GM21529 (cell line): Measurements from ENCODE around the gene PGAP3.

Experiments used
- ATAC-seq: cut with Tn5 transposase; IDR thresholded peaks from one replicate; pipeline ENCODE4 v1.9.1; 2021; ENCODE audit not compliant: unreplicated experiment

The PGAP3 gene

DNA sequence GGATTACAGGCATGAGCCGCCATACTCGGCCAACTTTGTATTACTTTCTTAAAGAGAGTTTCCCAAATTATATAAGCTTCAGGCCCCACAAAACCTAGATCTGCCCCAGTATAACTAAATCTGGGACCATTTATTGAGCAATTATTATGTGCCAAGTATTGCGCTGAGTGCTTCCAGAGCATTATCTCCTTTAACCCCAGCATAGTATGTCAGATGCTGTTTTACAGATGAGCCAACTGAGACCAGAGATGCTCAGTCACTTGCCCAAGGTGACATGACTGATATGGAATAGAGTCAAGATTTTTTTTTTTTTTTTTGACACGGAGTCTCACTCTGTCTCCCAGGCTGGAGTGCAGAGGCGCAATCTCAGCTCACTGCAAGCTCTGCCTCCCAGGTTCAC is 10.1 kb upstream of the PGAP3 start:
- ATAC-seq: no peak

DNA sequence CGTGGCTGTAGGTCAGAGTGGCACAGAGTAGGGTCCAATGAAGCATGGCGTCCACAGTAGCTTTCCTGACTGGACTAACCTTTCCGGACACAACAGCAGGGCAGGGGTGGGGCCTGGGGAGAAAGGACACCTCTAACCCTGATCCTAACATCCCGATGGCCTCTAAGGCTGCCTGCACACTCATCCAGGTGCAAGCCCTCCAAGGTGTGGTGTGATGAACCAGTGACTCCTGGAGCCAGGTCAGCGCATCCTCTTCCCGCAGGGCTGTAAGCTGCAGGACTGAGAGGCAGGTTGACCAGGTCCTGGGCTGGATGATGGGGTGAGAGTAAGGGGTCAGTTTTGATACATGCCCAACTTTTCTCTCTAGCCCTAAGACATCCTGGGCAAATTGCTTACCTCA is 8.9 kb upstream of the PGAP3 start:
- ATAC-seq: no peak

DNA sequence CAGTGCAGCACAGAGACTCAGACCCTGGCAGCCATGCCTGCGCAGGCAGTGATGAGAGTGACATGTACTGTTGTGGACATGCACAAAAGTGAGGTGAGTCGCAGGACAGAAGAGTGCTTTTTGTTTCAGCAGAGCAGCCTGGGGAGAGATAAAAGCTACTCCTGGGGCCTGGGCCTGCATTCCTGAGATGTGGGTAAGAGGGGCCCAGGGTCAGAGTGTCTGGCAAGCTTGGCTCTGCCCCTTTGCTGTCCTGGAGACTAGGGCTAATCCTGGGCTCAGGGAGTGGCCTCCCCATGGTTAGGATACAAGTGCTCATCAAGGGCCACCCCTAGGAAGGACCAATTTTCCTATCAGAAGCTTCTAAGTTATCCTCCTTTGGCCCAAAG is 7.2 kb upstream of the PGAP3 start:
- no peak for ATAC-seq

DNA sequence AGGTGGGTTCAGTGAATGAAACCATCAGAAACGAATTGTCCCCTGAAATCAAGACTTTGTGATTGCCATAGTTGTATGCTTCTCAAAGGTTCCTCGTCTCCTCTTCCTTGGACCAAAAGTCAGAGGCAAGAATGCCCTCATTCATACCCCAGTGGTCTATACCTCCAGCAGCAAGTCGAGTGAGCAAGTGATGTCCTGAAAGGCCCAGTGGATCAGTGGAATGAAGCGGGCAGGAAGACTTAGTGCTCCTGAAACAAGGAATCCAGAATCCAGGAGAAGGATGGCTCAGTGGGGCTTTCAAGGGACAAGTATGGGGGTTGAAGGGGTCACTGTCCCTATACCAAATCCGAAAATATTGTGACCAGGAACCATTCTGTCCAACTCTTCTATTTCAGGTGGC is 6.7 kb upstream of the PGAP3 start:
- no peak for ATAC-seq

DNA sequence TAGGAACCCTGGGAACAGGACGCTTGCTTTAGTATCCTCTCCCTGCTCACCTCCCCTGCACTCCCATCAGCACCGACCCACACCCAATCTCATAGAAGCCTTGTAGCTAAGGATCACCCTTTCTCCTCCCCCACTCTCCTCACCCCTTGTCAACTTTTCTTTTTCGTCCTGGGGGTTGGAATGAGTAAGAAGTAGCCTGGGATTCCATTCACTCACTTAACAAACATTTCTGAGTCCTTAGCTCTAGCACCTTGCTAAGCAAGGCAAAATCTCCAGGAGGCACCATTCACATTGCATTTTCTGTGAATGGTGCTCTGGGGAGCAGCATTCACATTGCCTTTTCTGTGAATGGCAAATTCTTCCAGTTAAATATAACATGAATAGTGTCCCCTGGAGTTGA is 1.1 kb upstream of the PGAP3 start:
- ATAC-seq: no peak

DNA sequence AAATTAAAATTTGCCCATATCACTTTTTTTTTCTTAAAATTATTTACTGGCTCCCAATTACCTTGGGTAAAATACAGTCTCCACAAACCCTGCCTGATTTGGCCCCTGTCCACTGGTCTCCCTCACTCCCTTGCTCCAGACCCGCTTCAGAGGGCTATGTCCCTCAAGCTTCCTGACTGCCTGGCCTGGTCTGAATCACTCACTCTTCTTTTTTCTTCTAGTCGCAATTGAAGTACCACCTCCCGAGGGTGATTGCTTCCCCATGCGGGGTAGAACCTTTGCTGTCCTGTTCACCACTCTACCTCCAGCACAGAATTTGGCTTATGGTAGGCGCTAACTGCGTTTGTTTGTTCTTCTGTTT is 598 bp upstream of the PGAP3 start:
- no peak for ATAC-seq

DNA sequence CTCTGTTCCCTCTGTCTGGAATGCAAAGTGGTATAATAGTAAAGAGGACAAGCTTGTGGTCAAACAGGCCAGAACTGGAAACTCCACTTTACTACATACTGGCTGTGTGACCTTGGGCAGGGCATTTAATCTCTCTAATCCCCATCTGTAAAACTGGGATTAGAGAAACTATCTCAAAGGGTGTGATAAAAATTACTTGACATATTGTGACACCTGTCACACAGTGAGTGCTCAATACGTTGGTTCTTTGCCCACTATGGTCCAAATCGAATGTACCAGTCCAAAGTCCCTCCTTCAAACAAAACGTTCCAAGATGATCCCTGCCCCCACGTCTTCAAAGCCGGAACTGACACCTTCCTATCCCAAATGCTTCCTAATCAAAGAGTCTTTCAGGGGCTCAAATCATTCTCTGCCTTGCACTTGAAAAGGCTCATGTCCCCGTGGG is 734 bp downstream of the PGAP3 start:
- ATAC-seq: no peak

DNA sequence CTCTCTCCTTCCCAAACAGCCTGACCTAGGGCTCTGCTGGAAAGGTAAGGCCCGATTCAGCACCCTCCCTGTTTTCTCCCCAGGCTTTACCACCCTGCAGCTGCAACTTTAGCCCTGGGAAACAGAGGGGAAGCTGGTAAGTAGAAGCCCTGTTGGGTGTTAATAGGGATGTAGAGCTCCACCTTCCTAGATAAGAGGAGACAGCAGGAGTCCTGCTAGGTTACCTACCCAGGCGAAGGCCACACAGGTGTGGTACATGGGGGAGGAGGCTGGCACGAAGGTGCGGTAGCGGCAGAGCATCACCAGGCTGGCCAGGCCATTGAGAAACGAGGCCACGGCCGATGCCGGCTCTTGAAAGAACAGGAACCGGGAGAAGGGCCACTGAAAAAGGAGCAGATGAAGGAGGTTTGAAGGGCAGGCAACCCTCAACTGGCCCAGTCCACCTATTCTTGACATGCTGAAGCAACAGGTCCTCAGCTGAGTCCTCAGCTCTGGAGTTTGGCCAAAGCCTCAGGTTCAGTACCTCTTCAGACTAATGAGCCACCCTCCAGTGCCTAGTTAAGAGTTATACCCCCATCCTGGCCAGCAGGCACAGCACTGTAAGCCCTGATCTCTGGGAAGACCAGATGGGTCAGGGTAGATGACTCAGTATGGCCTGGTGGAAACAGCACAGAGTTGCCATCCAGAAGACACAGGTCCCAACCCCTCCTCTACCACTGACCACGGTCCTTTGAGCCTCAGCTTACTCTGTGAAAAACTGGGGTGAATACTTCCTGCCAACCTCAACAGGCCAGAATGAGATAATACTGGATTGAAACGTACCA is 3.3 kb downstream of the PGAP3 start:
- ATAC-seq: no peak

DNA sequence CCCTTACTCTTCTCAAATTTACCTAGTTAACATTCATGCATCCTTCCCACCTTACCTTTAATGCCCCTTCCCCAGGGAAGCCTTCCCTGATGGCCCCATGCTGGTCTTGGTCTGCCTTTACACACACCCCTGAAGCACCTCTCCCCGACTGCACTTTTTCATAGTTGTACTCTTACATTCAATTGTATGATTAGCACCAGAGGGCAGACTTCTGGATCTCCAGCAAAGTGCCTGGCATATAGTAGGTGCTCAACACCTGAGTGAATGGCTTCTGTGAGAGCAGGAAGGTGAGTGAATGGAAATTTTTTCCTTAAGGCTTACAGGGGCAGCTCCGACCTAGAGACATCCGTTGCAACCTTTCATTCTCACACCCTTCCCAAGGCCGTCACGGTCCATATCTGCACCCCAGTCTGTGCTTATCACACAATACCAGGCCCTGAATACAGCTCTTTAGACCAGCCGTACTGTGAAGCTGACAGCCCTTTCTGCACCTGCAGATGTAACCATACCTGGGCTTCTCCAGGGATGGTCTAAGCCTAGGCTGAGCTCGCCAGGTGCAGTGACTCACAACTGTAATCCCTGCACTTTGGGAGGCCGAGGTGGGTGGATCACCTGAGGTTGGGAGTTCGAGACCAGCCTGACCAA is 4.4 kb downstream of the PGAP3 start:
- no peak for ATAC-seq

DNA sequence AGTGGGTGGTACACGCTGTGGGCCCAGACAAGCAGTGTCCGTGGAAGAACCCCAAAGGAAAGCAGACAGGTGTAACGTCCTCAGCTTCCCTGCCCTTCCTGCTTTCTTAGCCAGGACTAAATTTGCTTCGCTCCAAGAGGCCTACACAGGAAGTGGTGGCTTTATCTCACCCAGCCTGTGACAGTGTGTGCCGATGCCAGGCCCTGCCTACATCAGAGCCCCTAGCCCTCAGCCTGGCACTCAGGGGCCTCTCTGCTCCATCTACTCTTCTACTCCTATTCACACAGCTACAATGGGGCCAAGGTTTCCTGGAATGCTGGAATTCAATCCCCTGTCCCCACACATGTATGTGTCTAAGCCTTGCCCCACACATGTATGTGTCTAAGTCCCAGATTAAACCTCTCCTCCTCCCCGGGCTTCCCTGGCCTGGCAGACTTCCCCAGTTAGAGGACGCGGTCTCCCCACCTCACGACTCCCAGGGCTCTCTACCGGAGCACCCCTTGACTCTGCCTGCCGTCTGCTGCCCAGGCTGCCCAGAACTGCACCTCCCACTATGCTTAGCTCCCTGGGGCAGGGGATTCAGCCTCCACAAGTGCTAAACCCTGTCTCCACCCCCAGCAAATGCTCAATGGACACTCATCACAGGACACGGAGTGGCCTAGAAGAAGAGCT is 8.2 kb downstream of the PGAP3 start:
- no peak for ATAC-seq

DNA sequence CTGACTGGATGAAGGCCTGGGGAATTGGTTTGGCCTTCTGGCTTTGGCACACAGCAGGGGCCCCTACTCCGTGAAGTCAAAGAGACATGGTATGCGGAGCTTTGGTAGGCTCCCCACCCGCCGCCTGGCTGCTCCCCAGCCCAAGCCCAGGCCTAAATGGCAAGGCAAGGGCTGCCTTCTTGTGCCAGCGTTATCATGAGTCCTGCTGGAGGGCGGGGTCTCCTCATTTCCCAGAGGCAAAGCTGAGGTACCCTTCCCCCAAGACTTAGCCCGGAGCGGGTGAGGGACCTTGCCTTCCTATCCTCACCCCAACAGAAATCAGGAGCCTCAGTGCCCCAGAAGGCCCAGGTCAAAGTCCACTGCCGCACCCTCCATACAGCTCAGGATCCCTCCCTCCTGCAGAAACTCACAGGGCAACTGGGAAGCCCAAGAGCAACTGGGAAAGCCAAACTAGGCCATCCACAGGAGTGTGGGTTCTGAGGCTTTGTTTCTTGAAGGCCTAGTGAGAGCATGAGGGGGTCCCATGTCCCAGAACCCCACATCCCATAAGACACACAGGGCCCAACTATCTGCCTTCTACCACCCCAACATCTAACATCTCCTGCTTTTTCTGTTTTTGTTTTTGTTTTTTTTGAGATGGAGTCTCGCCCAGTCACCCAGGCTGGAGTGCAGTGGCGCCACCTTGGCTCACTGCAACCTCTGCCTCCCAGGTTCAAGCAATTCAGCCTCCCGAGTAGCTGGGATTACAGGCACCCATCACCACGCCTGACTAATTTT is 9.3 kb downstream of the PGAP3 start:
- ATAC-seq: no peak

DNA sequence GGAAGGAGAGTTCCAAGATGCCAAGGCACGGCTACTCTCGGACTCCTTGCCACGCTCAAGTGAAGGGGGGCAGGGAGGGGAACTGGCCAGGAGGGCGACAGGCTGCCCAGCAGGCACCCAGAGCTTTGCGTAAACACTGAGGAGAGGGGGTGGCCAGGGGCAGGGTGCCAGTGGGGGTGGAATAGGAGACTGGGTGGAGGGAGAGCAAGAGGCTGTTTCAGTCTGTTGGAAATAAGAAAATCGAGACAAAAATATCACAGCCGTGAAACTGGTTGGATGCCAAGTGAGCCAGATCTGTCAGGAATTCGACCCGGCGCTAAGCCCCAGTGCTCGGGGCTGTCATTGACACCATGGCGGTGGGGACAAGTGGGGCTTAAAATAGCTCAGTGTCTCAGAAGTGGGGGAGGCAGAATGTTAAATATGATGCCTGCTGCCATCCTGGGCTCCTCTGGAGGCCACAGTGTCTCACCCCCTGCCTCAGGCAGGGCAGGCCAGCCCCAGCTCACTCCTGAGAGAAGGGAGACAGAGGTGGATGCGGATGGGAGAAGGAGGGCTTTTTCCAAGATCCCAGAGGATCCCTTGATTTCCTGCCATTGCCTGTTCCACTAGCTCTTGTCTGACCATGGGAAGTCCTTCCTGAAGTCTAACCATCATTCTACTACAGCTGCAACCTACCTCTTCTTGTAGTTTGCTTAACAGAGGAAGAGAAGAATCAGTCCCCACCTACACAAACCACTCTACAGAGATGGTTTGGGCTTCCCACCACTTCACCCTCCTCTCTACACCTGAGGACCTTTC is 10.1 kb downstream of the PGAP3 start:
- no peak for ATAC-seq

DNA sequence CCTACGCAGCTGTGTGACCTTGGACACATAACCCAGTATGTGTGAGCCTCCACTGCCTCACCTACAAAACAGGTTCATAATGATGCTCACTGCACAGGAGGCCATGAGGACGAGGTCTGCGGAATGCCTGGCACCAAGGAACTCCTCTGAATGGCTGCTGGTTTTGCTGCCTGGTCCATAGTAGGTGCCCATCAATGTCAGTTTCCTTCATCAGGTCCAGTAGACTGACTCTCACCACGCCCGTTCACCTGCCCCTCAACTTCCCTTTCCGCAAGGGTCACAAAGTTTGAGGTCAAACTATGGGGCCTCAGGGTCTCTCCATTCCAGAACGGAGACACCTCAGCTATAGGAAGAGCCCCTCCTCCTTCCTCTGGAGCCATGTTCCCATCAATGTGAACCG is 10.8 kb downstream of the PGAP3 start:
- ATAC-seq: no peak

DNA sequence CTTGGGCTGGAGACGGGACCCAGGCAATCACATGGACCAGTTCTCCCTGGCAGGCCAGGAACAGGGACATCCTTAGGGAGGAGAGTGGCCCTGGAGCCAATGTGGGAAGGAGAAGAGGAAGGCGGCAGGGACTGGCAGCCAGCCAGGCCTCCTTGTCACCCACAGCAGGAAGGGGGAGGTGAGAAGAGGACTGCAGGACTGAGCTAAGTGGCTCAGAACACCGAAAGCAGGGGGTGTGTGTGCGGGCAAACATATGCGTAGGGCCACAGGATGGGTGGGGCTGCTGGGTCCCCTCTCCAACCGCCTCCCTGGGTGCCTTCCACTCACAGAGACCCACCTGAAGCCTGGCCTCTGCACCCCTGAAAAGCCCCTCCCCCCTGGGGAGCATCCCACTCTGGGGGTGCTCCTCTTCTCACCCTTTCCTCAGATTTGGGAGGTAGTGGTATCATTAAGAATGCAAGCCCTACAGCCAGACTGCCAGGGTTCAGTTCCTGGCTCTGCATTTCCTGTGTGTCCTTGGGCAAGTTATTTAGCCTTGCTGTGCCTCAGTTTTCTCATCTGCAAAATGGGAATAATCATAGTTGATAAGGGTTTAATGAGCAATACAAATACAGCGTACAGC is 11.5 kb downstream of the PGAP3 start:
- ATAC-seq: peak; percentile 48

DNA sequence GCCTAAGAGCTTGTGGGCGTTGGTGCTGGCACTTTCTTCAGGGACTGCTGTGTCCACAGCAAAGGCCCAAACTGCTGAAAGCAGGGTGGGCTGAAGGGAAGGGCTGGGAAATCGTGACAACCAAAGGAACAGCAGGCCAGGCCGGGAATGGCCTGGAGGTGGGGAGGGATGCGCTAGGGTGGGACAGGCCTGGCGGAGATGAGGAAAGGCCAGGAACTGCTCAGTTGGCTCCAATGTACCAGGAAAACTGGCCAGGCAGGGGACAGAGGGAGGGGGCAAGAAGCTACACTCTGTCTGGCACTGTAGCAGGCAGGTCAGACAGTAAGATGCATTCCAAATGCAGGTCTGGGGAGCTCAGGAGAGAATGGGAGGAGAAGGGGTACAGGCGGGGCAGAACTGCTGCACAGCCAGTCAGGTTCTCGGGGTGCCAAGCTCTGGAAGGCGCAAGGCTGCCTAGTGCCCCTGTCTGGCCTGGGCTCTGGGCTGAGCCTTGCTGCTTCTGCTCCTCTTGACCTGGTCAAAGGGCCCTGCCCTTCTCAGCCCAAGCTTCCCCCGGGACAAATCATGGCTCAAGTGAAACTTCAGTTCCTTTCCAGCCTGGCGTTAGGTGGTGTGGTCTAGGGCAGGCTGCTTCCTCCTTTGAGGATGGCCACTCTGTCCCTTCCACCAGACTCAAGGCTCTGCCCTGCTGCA is 12.3 kb downstream of the PGAP3 start:
- no peak for ATAC-seq

DNA sequence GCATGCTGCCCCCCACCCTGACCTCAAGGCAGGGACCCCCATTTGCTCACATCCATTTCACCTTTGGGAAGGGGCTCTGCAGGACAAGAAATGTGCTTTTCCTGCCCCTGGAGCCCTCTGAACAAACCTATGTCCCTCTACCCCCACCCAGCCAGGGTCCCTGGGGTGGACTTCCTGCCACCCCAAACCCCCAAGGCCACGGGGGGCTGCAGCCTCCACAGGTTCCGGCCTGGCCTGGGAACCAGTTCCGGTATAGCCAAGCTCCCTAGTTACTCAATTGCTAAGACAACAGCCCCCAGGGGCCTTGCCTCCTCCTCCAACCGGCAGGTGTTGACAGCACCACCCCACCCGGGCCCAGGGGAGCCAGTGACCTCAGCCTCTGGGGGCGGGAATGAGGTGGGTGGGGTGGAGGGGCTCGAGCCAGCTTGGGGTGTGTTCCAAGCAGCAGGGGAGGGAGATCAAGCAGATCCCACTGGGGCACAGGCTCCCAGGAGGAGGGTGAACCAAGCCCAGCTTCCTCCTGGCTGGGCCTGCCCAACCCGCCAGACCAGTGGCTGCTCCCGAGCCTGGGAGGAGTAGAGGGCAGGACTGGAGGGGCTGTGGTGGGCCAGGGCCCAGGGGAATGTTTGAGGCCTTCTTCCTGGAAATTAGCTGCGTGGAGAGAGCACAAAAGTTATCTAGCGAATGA is 13.0 kb downstream of the PGAP3 start:
- no peak for ATAC-seq

DNA sequence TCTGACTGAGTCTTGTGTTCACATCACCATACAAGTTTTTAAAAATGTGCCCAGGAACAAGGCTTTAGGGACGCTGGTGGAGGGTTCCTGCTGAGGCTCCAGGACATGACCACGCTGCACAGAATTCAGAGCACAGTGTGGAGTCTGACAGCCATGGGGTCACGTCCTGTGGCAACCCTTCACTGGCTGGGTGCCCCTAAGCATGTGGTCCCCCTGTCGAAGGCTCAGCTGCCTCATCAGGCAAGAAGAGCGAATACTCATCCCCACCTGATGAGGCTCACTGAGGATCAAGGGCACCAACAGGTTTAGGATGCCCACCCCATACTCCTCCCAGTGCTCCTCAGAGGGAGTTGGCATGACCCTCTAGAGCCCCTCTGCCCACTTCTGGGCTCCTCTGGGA is 13.7 kb downstream of the PGAP3 start:
- ATAC-seq: no peak

DNA sequence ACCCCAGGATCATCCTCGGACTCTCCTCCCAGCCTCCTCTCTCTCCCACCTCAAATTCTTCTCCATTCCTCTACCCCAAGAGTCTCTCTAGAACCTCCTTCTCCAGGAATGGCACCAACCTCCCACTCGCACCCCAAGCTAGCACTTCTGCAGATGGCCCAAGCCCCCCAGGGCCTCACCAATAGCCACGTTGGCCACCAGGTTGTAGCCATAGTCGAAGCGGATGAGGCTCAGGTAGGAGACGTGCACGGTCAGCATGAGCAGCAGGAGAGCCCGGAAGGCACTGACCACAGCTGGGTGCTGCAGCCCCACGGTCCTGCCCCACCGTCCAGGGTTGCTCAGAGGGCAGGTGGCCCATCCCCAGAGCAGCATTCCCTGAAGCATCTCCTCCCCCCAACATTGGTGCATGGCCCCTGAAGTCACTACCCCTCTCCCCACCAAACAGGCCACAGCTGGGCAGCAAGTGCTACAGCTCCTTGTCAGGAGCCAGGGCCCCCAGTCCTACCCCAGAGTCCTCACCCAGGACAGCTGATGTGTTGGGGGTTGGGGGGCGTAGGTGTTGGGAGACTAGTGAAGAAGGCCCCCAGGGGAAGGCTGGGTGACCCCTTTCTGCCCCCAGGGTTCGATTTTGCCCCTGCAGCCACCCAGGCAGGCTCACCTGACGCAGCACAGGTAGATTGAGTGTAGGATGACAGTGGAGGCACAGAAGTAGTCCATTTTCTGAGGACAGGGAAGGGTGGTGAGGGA is 14.3 kb downstream of the PGAP3 start:
- no peak for ATAC-seq
